ENCODE results near the gene CFAP410. TPM values are rescaled to one million over a fixed set of nuclear protein-coding genes. Genes with fewer than 3 reads are reported as not detected.
"Not testable (repeated sequence)": the region's sequence is repeated elsewhere in the genome, so short reads cannot be mapped to it uniquely, and the experiment has no call there.

The CFAP410 gene
- total and polyA plus RNA-seq, 8 donors: 21.1 to 118 (median 32.8) TPM

DNA sequence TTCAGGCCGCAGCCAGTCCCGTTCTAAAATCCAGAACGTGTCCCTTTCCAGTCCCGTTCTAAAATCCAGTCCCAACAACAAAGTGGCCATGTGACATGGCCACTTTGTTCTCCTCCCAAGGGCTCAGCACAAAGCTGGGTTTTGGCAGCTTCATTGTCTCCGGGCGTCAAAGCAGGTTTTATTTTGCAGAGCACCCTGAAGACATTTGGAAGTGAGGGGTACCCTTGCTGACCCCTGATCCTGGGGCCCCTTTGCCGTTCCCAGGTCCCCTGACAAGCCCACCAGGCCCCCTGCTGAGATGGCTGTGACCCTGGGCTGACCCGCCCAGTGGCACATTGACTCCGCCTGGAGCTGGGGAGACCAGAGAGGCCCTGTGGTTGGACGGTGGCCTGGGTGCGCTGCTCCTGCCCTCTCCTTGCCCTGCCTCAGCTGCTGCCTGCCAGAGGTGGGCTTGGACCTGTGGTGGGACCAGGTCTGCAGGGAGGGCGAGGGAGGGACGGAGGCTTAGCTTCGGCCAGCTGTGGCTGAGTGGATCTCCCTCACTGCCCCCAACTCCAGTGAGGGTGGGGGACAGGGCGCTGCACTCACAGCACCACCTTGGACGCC is 35.1 kb downstream of the CFAP410 start:
- Histone ChIP-seq H3K9me3 (no peaks in the 10 kb centered on the region), H3K4me1 (peaks cover 50 to 77% (median 70%) of the 10 kb centered on the region in 4 donors), H3K27me3 (no peaks in the 10 kb centered on the region), H3K4me3 (no peak overlapping the region), H3K36me3 (peaks cover 0 to 37% (median 26%) of the 10 kb centered on the region in 4 donors), H3K27ac (peak overlapping the region; percentile 27 to 98 (median 95))
- intact Hi-C loops (cut with DNase I; ENCODE audit: low total_unique reads): no loop called here
- TF ChIP-seq POLR2A (IDR thresholded peaks at IDR 0.05) (no peak), EP300 (IDR thresholded peaks at IDR 0.05) (no peak), POLR2AphosphoS5 (IDR thresholded peaks at IDR 0.05) (no peak)
- TF ChIP-seq, protein P1, sequence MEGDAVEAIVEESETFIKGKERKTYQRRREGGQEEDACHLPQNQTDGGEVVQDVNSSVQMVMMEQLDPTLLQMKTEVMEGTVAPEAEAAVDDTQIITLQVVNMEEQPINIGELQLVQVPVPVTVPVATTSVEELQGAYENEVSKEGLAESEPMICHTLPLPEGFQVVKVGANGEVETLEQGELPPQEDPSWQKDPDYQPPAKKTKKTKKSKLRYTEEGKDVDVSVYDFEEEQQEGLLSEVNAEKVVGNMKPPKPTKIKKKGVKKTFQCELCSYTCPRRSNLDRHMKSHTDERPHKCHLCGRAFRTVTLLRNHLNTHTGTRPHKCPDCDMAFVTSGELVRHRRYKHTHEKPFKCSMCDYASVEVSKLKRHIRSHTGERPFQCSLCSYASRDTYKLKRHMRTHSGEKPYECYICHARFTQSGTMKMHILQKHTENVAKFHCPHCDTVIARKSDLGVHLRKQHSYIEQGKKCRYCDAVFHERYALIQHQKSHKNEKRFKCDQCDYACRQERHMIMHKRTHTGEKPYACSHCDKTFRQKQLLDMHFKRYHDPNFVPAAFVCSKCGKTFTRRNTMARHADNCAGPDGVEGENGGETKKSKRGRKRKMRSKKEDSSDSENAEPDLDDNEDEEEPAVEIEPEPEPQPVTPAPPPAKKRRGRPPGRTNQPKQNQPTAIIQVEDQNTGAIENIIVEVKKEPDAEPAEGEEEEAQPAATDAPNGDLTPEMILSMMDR (IDR thresholded peaks at IDR 0.05): no peak
- no peak for DNase-seq
- WGBS, 5 donors: 54 to 65% (median 58%) methylated on average over 13 to 16 of the region's 16 CpGs

DNA sequence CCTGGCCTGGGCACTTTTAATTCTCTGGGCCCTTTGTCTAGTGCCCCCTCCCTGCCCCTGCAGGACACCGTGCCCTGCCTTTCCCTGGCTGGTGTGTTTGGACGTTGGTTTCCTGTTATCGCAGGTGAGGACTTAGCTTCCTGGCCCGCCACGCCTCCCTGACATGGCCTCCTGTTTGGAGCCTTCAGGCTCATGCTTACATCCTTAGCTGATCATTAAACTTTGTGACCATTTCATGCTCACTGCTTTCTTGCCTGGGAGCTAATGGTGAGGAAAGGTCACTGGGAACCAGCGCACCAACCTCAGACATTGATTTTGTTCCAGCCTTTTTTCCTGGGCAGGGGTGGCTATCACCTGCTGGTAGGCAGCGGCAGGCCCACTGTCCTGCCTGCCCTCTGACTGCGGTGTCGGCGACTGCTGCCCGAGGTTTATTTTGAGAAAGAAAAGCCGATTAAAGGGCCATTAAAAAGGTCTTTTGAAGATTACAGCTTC is 35.7 kb downstream of the CFAP410 start:
- Histone ChIP-seq H3K36me3 (peaks cover 0 to 32% (median 21%) of the 10 kb centered on the region in 4 donors), H3K27ac (peak overlapping the region; percentile 94 to 98 (median 96)), H3K4me3 (no peak overlapping the region), H3K4me1 (peaks cover 50 to 83% (median 73%) of the 10 kb centered on the region in 4 donors), H3K9me3 (no peaks in the 10 kb centered on the region), H3K27me3 (no peaks in the 10 kb centered on the region)
- intact Hi-C loops (cut with DNase I; ENCODE audit: low total_unique reads): no loop called here
- peak; percentile 78 to 86 for DNase-seq
- no peak for TF ChIP-seq EP300 (IDR thresholded peaks at IDR 0.05)
- TF ChIP-seq, protein P1 (IDR thresholded peaks at IDR 0.05): no peak
- TF ChIP-seq POLR2A (IDR thresholded peaks at IDR 0.05): no peak
- TF ChIP-seq POLR2AphosphoS5 (IDR thresholded peaks at IDR 0.05): peak in 1 of 3 donors; percentile 59
- WGBS, 5 donors: 25 to 61% (median 45%) methylated on average over 12 of the region's 12 CpGs

DNA sequence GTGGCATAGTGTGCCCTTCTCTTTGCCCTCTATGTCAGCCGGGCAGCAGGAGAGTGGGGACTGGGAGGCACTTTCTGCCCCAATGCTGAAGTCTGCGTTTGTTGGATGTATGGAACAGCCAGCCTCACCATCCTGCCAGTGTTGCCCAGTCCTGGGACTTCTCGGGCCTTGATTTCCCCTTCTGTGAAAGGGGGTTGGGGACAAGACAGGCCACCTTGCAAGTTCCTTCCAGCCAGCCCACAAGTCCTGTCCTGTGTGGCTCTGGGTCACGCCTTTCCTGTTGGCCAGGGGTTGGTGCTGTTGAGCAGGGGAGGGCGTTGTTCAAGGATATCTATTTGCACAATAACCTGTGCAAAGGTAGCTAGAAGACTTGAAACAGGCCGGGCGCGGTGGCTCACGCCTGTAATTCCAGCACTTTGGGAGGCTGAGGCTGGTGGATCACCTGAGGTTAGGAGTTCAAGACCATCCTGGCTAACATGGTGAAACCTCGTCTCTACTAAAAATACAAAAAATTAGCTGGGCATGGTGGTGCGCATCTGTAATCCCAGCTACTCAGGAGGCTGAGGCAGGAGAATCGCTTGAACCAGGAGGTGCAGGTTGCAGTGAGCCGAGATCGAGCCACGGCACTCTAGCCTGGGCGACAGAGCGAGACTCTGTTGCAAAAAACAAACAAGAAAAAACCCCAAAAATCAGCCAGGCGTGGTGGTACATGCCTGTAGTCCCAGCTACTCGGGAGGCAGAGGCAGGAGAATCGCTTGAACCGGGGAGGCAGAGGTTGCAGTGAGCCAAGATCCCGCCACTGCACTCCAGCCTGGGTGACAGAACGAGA is 36.4 kb downstream of the CFAP410 start:
- H3K9me3 ChIP-seq; intact Hi-C loops (cut with DNase I; ENCODE audit: low total_unique reads); H3K27me3 ChIP-seq: not testable (repeated sequence)
- WGBS, 5 donors: 54 to 59% (median 58%) methylated on average over 21 to 23 of the region's 23 CpGs
- peak; percentile 77 to 85 for DNase-seq
- Histone ChIP-seq H3K27ac (peak overlapping the region; percentile 94 to 98 (median 96)), H3K4me1 (peaks cover 52 to 90% (median 77%) of the 10 kb centered on the region in 4 donors), H3K4me3 (peak overlapping the region in 1 of 4 donors; percentile 77), H3K36me3 (peaks cover 0 to 24% (median 14%) of the 10 kb centered on the region in 4 donors)
- TF ChIP-seq, protein P1 (IDR thresholded peaks at IDR 0.05): peak in 2 of 7 experiments; percentile 10 to 12
- peak in 1 of 3 donors; percentile 62 for TF ChIP-seq POLR2AphosphoS5 (IDR thresholded peaks at IDR 0.05)

DNA sequence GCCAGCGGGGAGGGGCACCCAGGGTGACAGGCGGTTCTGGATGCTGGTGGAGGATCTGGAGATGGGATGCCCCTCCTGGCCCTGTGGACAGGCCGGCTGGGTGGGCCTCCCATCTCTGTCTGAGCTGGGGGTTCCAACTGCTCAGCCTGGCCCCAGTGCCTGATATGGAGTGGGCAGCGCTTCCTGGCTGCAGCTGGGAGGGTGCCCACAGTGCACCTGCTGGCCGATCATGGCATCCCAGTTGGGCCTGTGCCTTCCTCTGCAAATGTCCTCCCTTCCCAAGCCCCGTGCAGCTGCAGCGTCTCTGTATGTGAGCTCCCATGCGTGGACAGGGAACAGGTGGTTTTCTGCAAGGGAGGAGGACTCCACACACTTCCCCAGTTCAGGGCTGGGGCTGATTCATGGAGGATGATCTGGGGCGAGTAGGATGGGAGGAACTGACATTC is 37.2 kb downstream of the CFAP410 start:
- Histone ChIP-seq H3K4me3 (peak overlapping the region in 2 of 4 donors; percentile 77 to 90), H3K27ac (peak overlapping the region; percentile 94 to 98 (median 96)), H3K27me3 (peaks cover 0 to 3% (median 0%) of the 10 kb centered on the region in 3 donors), H3K9me3 (no peaks in the 10 kb centered on the region), H3K36me3 (peaks cover 0 to 16% (median 6%) of the 10 kb centered on the region in 4 donors), H3K4me1 (peaks cover 57 to 93% (median 83%) of the 10 kb centered on the region in 4 donors)
- TF ChIP-seq POLR2AphosphoS5 (IDR thresholded peaks at IDR 0.05) (no peak), EP300 (IDR thresholded peaks at IDR 0.05) (no peak), POLR2A (IDR thresholded peaks at IDR 0.05) (no peak)
- TF ChIP-seq, protein P1 (IDR thresholded peaks at IDR 0.05): peak in 1 of 7 experiments; percentile 13
- DNase-seq: peak; percentile 59
- WGBS, 5 donors: 38 to 72% (median 49%) methylated on average over 2 to 9 of the region's 9 CpGs
- intact Hi-C loops (cut with DNase I; ENCODE audit: low total_unique reads): no loop called here

Data from stomach (tissue), 9 donors.